Upper lobe of left lung (tissue), 6 donors: Measurements from ENCODE around the gene SMIM9. TPM values are rescaled to one million over a fixed set of nuclear protein-coding genes. Genes with fewer than 3 reads are reported as not detected.
"Not testable (repeated sequence)": the region's sequence is repeated elsewhere in the genome, so short reads cannot be mapped to it uniquely, and the experiment has no call there.

Experiments
- ATAC-seq, 2 donors: fragments of 200-7000 bp; cut with Tn5 transposase; one replicate each; pipeline ENCODE4 v1.9.1; 2022; ENCODE audit warnings: mild to moderate bottlenecking in 2 of 2, moderate library complexity in 2 of 2; ENCODE audit not compliant: low FRiP score in 2 of 2
- DNase-seq, 2 donors: peaks; one replicate each; pipeline ENCODE4 v3.0.0-alpha.2; 2019 to 2020
- H3K27ac ChIP-seq, 4 donors: fragments of 200-600 bp; sonication (generic); one replicate each; pipeline ENCODE4 v1.5.1; 2016 to 2019
- H3K27me3 ChIP-seq, 4 donors: fragments of 200-600 bp; sonication (generic); one replicate each; pipeline ENCODE4 v1.5.1; 2017 to 2019
- H3K36me3 ChIP-seq, 4 donors: fragments of 200-600 bp; sonication (generic); one replicate each; pipeline ENCODE4 v1.5.1; 2016 to 2019
- H3K4me1 ChIP-seq, 4 donors: fragments of 200-600 bp; sonication (generic); one replicate each; pipeline ENCODE4 v1.5.1; 2018 to 2019
- H3K4me3 ChIP-seq, 4 donors: fragments of 200-600 bp; sonication (generic); one replicate each; pipeline ENCODE4 v1.5.1; 2017 to 2019; ENCODE audit warnings: mild to moderate bottlenecking in 2 of 4, moderate library complexity in 1 of 4
- H3K9me3 ChIP-seq, 4 donors: fragments of 200-600 bp; sonication (generic); one replicate each; pipeline ENCODE4 v1.5.1; 2018 to 2019
- EP300 ChIP-seq, 4 donors: sonication (generic); formaldehyde crosslinking; IDR thresholded peaks; one replicate each; pipeline ENCODE4 v1.5.1; 2017; ENCODE audit warnings: antibody characterized with exemption in 4 of 4, control low read depth in 2 of 4
- POLR2A ChIP-seq, 4 donors: fragments of 450-650 bp; IDR thresholded peaks; one replicate each; pipeline ENCODE4 v1.5.1; 2016 to 2017; ENCODE audit warnings: antibody characterized with exemption in 4 of 4, mild to moderate bottlenecking in 2 of 4
- POLR2AphosphoS5 ChIP-seq, 2 donors: sonication (generic); formaldehyde crosslinking; IDR thresholded peaks; one replicate each; pipeline ENCODE4 v1.5.1; 2017; ENCODE audit warnings: antibody characterized with exemption in 2 of 2
- WGBS, 2 donors: methylation state at CpG; one replicate each; pipeline ENCODE4 v1.1.5; 2017 to 2018; 5-methylcytosine and 5-hydroxymethylcytosine counted together
- total RNA-seq, 6 donors: library from RNA; depleted of rRNA in 4 of 6; stranded (reverse); fragments of >200 nt in 4 of 6; gene quantifications; one replicate each; pipeline versions ENCODE4 v1.1.0 to v1.2.1, GENCODE V29; 2016 to 2021
- TF ChIP-seq, protein P1 (sequence below), 6 experiments: fragments of 450-650 bp in 4 of 6; fragments of 200-600 bp in 2 of 6; sonication (generic) in 2 of 6; IDR thresholded peaks; one replicate each; pipeline ENCODE4 v1.5.1; 2016 to 2019; ENCODE audit warnings: antibody characterized with exemption in 6 of 6
- donor health status: DM: no; HTN: no; CAD: no; lungs with moderate emphysema.
- donor health status: DM: no; HTN: yes; CAD: no; lungs with severe emphysema.

SMIM9 gene
- total RNA-seq, 6 donors from 2014 or later: 1.5 TPM; not detected in 5

DNA sequence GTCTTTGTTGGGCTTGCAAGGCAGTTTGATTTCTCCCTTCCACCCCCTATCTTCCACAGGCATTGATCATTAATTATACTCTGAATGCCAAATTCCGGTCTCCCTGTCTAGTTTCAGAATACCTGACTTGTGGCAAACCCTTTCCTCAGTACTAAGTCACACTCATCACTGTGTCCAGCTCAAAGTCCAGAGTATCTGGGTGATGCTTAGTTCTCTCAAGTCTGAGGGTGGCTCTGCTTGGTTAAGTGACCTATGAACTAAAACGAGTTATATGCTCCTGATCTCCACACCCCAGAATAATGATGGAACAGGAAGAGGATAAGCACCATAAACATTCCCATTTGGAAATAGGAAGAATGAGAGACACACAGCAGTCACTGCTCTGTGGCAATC lies 6.5 kb downstream of the SMIM9 start:
- no peaks in the 10 kb centered on the region for H3K9me3 ChIP-seq
- H3K4me1 ChIP-seq: no peaks in the 10 kb centered on the region
- no peak overlapping the region for H3K4me3 ChIP-seq
- ATAC-seq (no peak), DNase-seq (no peak)
- TF ChIP-seq POLR2AphosphoS5 (IDR thresholded peaks at IDR 0.05): no peak
- no peak for TF ChIP-seq EP300 (IDR thresholded peaks at IDR 0.05)
- no peak for TF ChIP-seq POLR2A (IDR thresholded peaks at IDR 0.05)
- TF ChIP-seq, protein P1, sequence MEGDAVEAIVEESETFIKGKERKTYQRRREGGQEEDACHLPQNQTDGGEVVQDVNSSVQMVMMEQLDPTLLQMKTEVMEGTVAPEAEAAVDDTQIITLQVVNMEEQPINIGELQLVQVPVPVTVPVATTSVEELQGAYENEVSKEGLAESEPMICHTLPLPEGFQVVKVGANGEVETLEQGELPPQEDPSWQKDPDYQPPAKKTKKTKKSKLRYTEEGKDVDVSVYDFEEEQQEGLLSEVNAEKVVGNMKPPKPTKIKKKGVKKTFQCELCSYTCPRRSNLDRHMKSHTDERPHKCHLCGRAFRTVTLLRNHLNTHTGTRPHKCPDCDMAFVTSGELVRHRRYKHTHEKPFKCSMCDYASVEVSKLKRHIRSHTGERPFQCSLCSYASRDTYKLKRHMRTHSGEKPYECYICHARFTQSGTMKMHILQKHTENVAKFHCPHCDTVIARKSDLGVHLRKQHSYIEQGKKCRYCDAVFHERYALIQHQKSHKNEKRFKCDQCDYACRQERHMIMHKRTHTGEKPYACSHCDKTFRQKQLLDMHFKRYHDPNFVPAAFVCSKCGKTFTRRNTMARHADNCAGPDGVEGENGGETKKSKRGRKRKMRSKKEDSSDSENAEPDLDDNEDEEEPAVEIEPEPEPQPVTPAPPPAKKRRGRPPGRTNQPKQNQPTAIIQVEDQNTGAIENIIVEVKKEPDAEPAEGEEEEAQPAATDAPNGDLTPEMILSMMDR (IDR thresholded peaks at IDR 0.05): no peak
- H3K27me3 ChIP-seq: no peaks in the 10 kb centered on the region
- H3K27ac ChIP-seq: no peak overlapping the region
- WGBS, 2 donors: 44 to 85% methylated on average over 2 of the region's 2 CpGs
- no peaks in the 10 kb centered on the region for H3K36me3 ChIP-seq

DNA sequence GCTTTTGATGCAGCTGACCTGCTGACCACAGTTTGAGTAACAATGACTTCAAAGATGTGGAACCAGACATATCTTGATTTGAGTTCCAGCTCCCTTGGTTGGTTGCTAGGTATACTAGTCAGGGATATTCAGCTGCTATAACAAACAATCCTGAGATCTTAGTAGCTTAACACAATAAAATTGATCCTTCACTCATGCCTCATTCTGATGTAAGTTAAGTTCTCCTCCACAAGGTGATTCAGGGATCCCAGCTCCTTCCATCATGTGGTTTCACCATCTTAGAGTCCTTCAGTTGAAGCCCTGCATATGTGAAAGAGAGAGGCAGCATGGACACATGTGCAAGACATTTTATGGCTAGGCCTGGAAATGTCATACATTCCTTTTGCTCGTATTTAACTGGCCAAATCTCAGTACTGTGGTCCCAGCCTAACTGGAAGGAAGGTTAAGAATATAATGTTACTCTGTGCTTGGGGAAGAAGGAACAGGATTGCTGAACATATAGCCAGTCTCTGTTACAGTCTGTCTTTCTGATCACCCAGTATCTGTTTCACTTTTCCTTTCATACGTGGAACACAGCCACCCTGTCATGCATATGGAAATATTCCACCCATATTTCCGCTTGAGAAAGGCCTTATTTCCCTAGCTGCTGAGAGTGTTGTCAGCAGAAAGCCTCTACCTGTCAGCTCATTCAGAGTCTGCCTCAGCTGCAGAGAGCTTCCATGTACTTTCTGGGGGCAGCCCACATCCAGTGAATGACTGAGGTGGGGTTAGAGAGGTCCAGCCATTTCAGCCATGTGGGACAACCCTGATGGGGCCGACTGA lies 7.1 kb downstream of the SMIM9 start:
- WGBS, 2 donors: 43 to 67% methylated on average over 1 to 4 of the region's 4 CpGs

DNA sequence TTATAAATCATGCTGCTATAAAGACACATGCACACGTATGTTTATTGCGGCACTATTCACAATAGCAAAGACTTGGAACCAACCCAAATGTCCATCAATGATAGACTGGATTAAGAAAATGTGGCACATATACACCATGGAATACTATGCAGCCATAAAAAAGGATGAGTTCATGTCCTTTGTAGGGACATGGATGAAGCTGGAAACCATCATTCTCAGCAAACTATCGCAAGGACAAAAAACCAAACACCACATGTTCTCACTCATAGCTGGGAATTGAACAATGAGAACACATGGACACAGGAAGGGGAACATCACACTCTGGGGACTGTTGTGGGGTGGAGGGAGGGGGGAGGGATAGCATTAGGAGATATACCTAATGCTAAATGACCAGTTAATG lies 8.9 kb downstream of the SMIM9 start:
- H3K27ac ChIP-seq: not testable (repeated sequence)
- WGBS, 2 donors: 92% methylated on average over 2 of the region's 3 CpGs; no CpG with 5 or more reads in 1 of the 2 donors

More for the DNA sequence above, 7.1 kb downstream of the SMIM9 start:
- TF ChIP-seq EP300 (IDR thresholded peaks at IDR 0.05): no peak
- TF ChIP-seq POLR2AphosphoS5 (IDR thresholded peaks at IDR 0.05): no peak
- no peak for TF ChIP-seq POLR2A (IDR thresholded peaks at IDR 0.05)
- TF ChIP-seq, protein P1 (IDR thresholded peaks at IDR 0.05): no peak
- ATAC-seq: no peak
- Histone ChIP-seq H3K9me3 (no peaks in the 10 kb centered on the region), H3K27ac (no peak overlapping the region), H3K36me3 (no peaks in the 10 kb centered on the region), H3K4me3 (no peak overlapping the region), H3K4me1 (no peaks in the 10 kb centered on the region), H3K27me3 (no peaks in the 10 kb centered on the region)
- DNase-seq: no peak

DNA sequence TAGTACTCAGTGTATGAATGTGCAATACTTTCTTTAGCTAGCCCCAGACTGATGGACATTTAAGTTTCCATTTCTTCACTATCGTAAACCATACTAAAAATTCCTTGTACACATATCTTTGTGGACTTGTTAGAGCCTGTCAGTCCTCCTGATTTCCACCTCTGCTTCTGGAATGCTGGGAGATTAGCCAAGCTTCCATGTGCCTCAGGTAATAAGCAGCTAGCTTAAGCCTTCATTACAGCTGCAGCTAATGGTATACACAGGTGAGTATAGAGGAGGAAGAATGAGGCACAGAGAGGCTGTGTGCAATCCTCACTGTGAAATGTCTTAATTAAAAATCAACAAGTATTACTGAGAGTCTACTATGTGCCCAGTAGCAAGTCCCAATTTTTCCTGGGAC lies 9.8 kb downstream of the SMIM9 start:
- 80 to 87% methylated on average over 1 of the region's 1 CpG for WGBS, 2 donors
- ATAC-seq: no peak
- H3K9me3 ChIP-seq: no peaks in the 10 kb centered on the region
- H3K27me3 ChIP-seq: no peaks in the 10 kb centered on the region
- no peak overlapping the region for H3K27ac ChIP-seq
- no peaks in the 10 kb centered on the region for H3K4me1 ChIP-seq
- TF ChIP-seq POLR2A (IDR thresholded peaks at IDR 0.05) (no peak), POLR2AphosphoS5 (IDR thresholded peaks at IDR 0.05) (no peak), EP300 (IDR thresholded peaks at IDR 0.05) (no peak)
- no peak overlapping the region for H3K4me3 ChIP-seq
- H3K36me3 ChIP-seq: no peaks in the 10 kb centered on the region
- no peak for DNase-seq

More for the DNA sequence above, 8.9 kb downstream of the SMIM9 start:
- not testable (repeated sequence) for ATAC-seq, DNase-seq, H3K9me3 ChIP-seq, H3K36me3 ChIP-seq, H3K4me1 ChIP-seq, H3K4me3 ChIP-seq, H3K27me3 ChIP-seq

DNA sequence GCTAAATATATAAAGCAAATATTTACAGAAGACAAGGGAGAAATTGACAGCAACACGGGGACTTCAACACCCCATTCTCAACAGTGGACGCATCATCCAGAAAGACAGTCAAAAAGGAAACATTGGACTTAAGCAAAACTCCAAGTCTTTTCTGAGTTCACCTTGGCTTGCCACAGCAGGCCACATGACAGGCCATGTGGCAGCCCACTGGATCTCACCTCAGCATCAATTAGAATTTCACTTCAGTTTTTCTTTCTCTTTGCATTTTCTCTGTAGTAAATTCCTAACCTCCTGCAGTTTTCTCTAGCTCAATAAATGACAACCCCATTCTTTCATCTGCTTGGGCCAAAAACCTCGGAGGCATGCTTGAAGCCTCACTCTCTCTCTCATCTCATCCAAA lies 12.4 kb downstream of the SMIM9 start:
- WGBS, 2 donors: 78 to 81% methylated on average over 3 of the region's 3 CpGs
- no peak for ATAC-seq
- TF ChIP-seq POLR2A (IDR thresholded peaks at IDR 0.05) (no peak), POLR2AphosphoS5 (IDR thresholded peaks at IDR 0.05) (no peak), EP300 (IDR thresholded peaks at IDR 0.05) (no peak)
- TF ChIP-seq, protein P1 (IDR thresholded peaks at IDR 0.05): no peak

DNA sequence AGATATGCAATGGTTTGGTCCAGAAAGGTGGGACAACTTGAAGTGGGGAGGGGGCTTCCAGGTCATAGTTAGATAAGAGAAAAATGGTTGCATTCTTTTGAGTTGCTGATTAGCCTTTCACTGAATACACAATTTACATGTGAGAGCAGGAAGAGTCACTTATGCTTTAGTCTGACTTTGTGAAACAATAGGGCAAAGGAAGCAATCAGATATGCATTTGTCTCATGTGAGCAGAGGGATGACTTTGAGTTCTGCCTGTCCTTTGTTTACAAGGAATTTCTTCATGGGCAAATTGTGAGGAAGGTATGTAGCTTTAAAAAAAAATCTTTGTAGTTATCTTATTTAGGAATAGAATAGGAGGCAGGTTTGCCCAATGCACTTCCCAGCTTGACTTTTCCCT lies 12.9 kb downstream of the SMIM9 start:
- TF ChIP-seq EP300 (IDR thresholded peaks at IDR 0.05) (no peak), POLR2AphosphoS5 (IDR thresholded peaks at IDR 0.05) (no peak), POLR2A (IDR thresholded peaks at IDR 0.05) (no peak)
- TF ChIP-seq, protein P1 (IDR thresholded peaks at IDR 0.05): no peak
- ATAC-seq: no peak
- no peaks in the 10 kb centered on the region for H3K9me3 ChIP-seq
- no peak overlapping the region for H3K4me3 ChIP-seq
- H3K4me1 ChIP-seq: no peaks in the 10 kb centered on the region
- no peak for DNase-seq
- no peaks in the 10 kb centered on the region for H3K36me3 ChIP-seq
- H3K27ac ChIP-seq: no peak overlapping the region
- no peaks in the 10 kb centered on the region for H3K27me3 ChIP-seq

More for the DNA sequence above, 12.4 kb downstream of the SMIM9 start:
- H3K27me3 ChIP-seq: no peaks in the 10 kb centered on the region
- no peaks in the 10 kb centered on the region for H3K9me3 ChIP-seq
- no peaks in the 10 kb centered on the region for H3K4me1 ChIP-seq
- H3K36me3 ChIP-seq: no peaks in the 10 kb centered on the region
- no peak overlapping the region for H3K27ac ChIP-seq
- H3K4me3 ChIP-seq: no peak overlapping the region
- no peak for DNase-seq
